ENCODE measurements around the gene DGKH. TPM values are rescaled to one million over a fixed set of nuclear protein-coding genes. Genes with fewer than 3 reads are reported as not detected.
"Not testable (repeated sequence)": the region's sequence is repeated elsewhere in the genome, so short reads cannot be mapped to it uniquely, and the experiment has no call there.

Gene DGKH
- total RNA-seq, 1 experiment from 2014 or later, result 22.8 TPM

GRCh38 chr13:42140494-42140893 is 92.0 kb downstream of the DGKH start:
- ChIA-PET CTCF (no interaction called here), POLR2A (no interaction called here)
- DNase-seq (ENCODE audit: low read depth, low spot score), result no peak
- in situ Hi-C loops (cut with HindIII; ENCODE audit: low pct_unique_long_range_greater_than_20kb, low sequenced_read_pairs) (no loop called here), intact Hi-C loops (cut with micrococcal nuclease; ENCODE audit: unreplicated experiment) (no loop called here)
- Histone ChIP-seq H3K27ac (ENCODE audit: low read length) (no peak overlapping the region), H3K4me3 (ENCODE audit: low read depth in 2 of 2, low read length in 2 of 2) (no peak overlapping the region), H3K36me3 (ENCODE audit: control insufficient read depth, insufficient read depth, low read length) (no peaks in the 10 kb centered on the region), H3K27me3 (ENCODE audit: control insufficient read depth, insufficient read depth, low read length) (no peaks in the 10 kb centered on the region), H3K4me1 (ENCODE audit: control insufficient read depth, insufficient read depth, low read length) (no peaks in the 10 kb centered on the region), H3K9me3 (ENCODE audit: control insufficient read depth, insufficient read depth, low read depth, low read length) (no peaks in the 10 kb centered on the region)
- no peak for ATAC-seq
- no peak for TF ChIP-seq TCF7L2 (IDR thresholded peaks at IDR 0.05; ENCODE audit: low read depth, low read length)
- TF ChIP-seq POLR2AphosphoS5 (IDR thresholded peaks at IDR 0.05; ENCODE audit: low read depth, low read length), result no peak
- no peak for TF ChIP-seq SIN3A (IDR thresholded peaks at IDR 0.05; ENCODE audit: borderline replicate concordance, insufficient read depth, low read depth, low read length)
- TF ChIP-seq CTCF (IDR thresholded peaks at IDR 0.05), result no peak
- no peak for TF ChIP-seq REST (IDR thresholded peaks at IDR 0.05; ENCODE audit: insufficient read depth in 1 of 2, low read depth in 2 of 2, low read length in 1 of 2)
- no TSS peak for BruUV-seq (replicated peaks)

- ATAC-seq; intact Hi-C loops (cut with micrococcal nuclease; ENCODE audit: unreplicated experiment); POLR2A ChIA-PET; in situ Hi-C loops (cut with HindIII; ENCODE audit: low pct_unique_long_range_greater_than_20kb, low sequenced_read_pairs); H3K27me3 ChIP-seq (ENCODE audit: control insufficient read depth, insufficient read depth, low read length); H3K4me1 ChIP-seq (ENCODE audit: control insufficient read depth, insufficient read depth, low read length); CTCF ChIA-PET; DNase-seq (ENCODE audit: low read depth, low spot score); H3K4me3 ChIP-seq (ENCODE audit: low read depth in 2 of 2, low read length in 2 of 2); BruUV-seq (replicated peaks); H3K36me3 ChIP-seq (ENCODE audit: control insufficient read depth, insufficient read depth, low read length); H3K9me3 ChIP-seq (ENCODE audit: control insufficient read depth, insufficient read depth, low read depth, low read length); H3K27ac ChIP-seq (ENCODE audit: low read length): not testable (repeated sequence)
Observed at GRCh38 chr13:42141052-42141451, 92.6 kb downstream of the DGKH start.

GRCh38 chr13:42146359-42146758 is 97.9 kb downstream of the DGKH start:
- POLR2A ChIA-PET, result no interaction called here

More at GRCh38 chr13:42146359-42146758, 97.9 kb downstream of the DGKH start:
- H3K27ac ChIP-seq (ENCODE audit: low read length), result no peak overlapping the region
- H3K36me3 ChIP-seq (ENCODE audit: control insufficient read depth, insufficient read depth, low read length), result no peaks in the 10 kb centered on the region
- in situ Hi-C loops (cut with HindIII; ENCODE audit: low pct_unique_long_range_greater_than_20kb, low sequenced_read_pairs), result no loop called here
- no peak for TF ChIP-seq REST (IDR thresholded peaks at IDR 0.05; ENCODE audit: insufficient read depth in 1 of 2, low read depth in 2 of 2, low read length in 1 of 2)
- no peak for TF ChIP-seq POLR2AphosphoS5 (IDR thresholded peaks at IDR 0.05; ENCODE audit: low read depth, low read length)
- no peak for TF ChIP-seq SIN3A (IDR thresholded peaks at IDR 0.05; ENCODE audit: borderline replicate concordance, insufficient read depth, low read depth, low read length)
- no peak for TF ChIP-seq TCF7L2 (IDR thresholded peaks at IDR 0.05; ENCODE audit: low read depth, low read length)
- TF ChIP-seq CTCF (IDR thresholded peaks at IDR 0.05), result no peak
- DNase-seq (ENCODE audit: low read depth, low spot score) (no peak), ATAC-seq (no peak)
- CTCF ChIA-PET, result no interaction called here
- H3K27me3 ChIP-seq (ENCODE audit: control insufficient read depth, insufficient read depth, low read length), result no peaks in the 10 kb centered on the region
- BruUV-seq (replicated peaks), result no TSS peak
- H3K4me1 ChIP-seq (ENCODE audit: control insufficient read depth, insufficient read depth, low read length), result no peaks in the 10 kb centered on the region
- H3K9me3 ChIP-seq (ENCODE audit: control insufficient read depth, insufficient read depth, low read depth, low read length), result no peaks in the 10 kb centered on the region
- intact Hi-C loops (cut with micrococcal nuclease; ENCODE audit: unreplicated experiment), result no loop called here
- H3K4me3 ChIP-seq (ENCODE audit: low read depth in 2 of 2, low read length in 2 of 2), result no peak overlapping the region
